ENCODE results near the gene DUOXA2.

GRCh38 chr15:45144775-45145174 is 30.6 kb downstream of the DUOXA2 start:
- TF ChIP-seq CTCF (IDR thresholded peaks at IDR 0.05), result no peak
- no peak for TF ChIP-seq POLR2A (IDR thresholded peaks at IDR 0.05)
